GM12891 (cell line): ENCODE results near the gene SNX18.

ENCODE experiments used
- PAX5 ChIP-seq: IDR thresholded peaks from 2 replicates; pipeline ENCODE4 v1.6.1; 2011; ENCODE audit warnings: low read length, moderate library complexity, mild to moderate bottlenecking; ENCODE audit not compliant: insufficient read depth, severe bottlenecking
- POLR2A ChIP-seq: IDR thresholded peaks from 2 replicates; pipeline ENCODE4 v1.6.1; 2011; ENCODE audit warnings: low read depth, low read length, control low read depth
- POLR2AphosphoS5 ChIP-seq: IDR thresholded peaks from 2 replicates; pipeline ENCODE4 v1.6.1; 2011; ENCODE audit warnings: low read depth, low read length, control low read depth
- POU2F2 ChIP-seq: IDR thresholded peaks from 2 replicates; pipeline ENCODE4 v1.6.1; 2011; ENCODE audit warnings: low read depth, mild to moderate bottlenecking, control low read depth, low read length, moderate library complexity
- SPI1 ChIP-seq: IDR thresholded peaks from 2 replicates; pipeline ENCODE4 v1.6.1; 2011; ENCODE audit warnings: low read depth, low read length, control low read depth
- TAF1 ChIP-seq: IDR thresholded peaks from 2 replicates; pipeline ENCODE4 v1.6.1; 2011; ENCODE audit warnings: low read depth, low read length, control low read depth

DNA sequence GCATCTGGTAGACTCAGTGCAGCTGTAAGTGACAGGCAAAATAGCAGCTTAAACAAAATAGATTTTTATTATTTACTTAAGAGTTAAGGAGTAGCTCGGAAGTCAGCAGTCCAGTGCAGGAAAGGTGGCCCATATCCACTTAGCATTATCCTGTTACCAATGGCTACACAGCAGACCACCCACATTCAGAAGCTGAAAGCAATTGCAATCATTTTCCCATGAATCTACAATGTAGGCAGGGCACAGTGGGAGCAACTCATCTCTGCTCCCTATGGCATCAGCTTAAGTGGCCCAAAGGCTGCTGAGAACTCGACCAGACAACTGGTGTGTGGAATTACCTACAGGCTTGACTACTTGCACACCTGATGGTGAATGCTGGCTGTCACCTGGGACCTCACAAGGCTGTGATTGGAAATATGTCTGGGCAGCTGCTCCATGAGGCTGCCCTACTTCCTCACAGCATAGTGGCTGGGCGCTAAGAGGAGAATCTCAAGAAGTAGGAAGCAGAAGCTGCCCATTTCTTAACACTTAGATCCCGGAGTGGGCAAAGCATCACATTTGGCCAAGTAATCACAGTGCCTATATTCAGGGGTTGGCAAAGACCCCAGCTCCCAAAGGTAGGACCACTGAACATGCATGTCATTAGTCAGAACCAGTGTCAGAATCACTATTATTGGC lies 56.4 kb downstream of the SNX18 start:
- no peak for TF ChIP-seq POLR2A
- TF ChIP-seq POLR2AphosphoS5: no peak
- TF ChIP-seq SPI1: no peak
- TF ChIP-seq TAF1: no peak
- no peak for TF ChIP-seq PAX5
- TF ChIP-seq POU2F2: no peak
